Thyroid gland (tissue), 4 donors: ENCODE measurements around the gene HMOX1.

Experiments
- CTCF ChIP-seq, 6 experiments: fragments of 200-600 bp in 3 of 6; fragments of 450-650 bp in 3 of 6; sonication (generic) in 3 of 6; IDR thresholded peaks; one replicate each; pipeline ENCODE4 v1.5.1; 2016 to 2019; ENCODE audit warnings: antibody characterized with exemption in 6 of 6, mild to moderate bottlenecking in 2 of 6, inconsistent platforms in 1 of 6, moderate library complexity in 1 of 6
- POLR2A ChIP-seq, 2 donors: fragments of 450-650 bp; IDR thresholded peaks; one replicate each; pipeline ENCODE4 v1.6.1; 2017; ENCODE audit warnings: antibody characterized with exemption in 2 of 2, mild to moderate bottlenecking in 2 of 2, moderate library complexity in 1 of 2

- TF ChIP-seq CTCF (IDR thresholded peaks at IDR 0.05), result no peak
- no peak for TF ChIP-seq POLR2A (IDR thresholded peaks at IDR 0.05)
Observed at GRCh38 chr22:35398591-35398973, 17.7 kb downstream of the HMOX1 start.
